ENCODE data around the gene AURKAIP1. TPM values are rescaled to one million over a fixed set of nuclear protein-coding genes. Genes with fewer than 3 reads are reported as not detected.

AURKAIP1 gene
- total RNA-seq, 4 donors from 2014 or later: 13.2 to 75.8 (median 31.1) TPM

GRCh38 chr1:1347026-1347595 lies 27.9 kb downstream of the AURKAIP1 start:
- Histone ChIP-seq H3K27me3 (no peaks in the 10 kb centered on the region), H3K4me1 (peaks cover 16 to 25% of the 10 kb centered on the region in 2 donors), H3K36me3 (no peaks in the 10 kb centered on the region), H3K4me3 (peak overlapping the region in 1 of 2 donors; percentile 85), H3K9me3 (no peaks in the 10 kb centered on the region), H3K27ac (peak overlapping the region in 1 of 2 donors; percentile 73)
- DNase-seq: no peak
- intact Hi-C loops (cut with DNase I; ENCODE audit: low total_unique reads): no loop called here
- TF ChIP-seq POLR2A (IDR thresholded peaks at IDR 0.05): no peak
- no peak for TF ChIP-seq CTCF (IDR thresholded peaks at IDR 0.05)

GRCh38 chr1:1346501-1346890 lies 28.5 kb downstream of the AURKAIP1 start:
- peak overlapping the region in 1 of 2 donors; percentile 4 for H3K27ac ChIP-seq

GRCh38 chr1:1345860-1346500 lies 29.0 kb downstream of the AURKAIP1 start:
- Histone ChIP-seq H3K9me3 (no peaks in the 10 kb centered on the region), H3K4me3 (no peak overlapping the region), H3K4me1 (peaks cover 16 to 25% of the 10 kb centered on the region in 2 donors), H3K27ac (peak overlapping the region in 1 of 2 donors; percentile 23), H3K27me3 (no peaks in the 10 kb centered on the region), H3K36me3 (no peaks in the 10 kb centered on the region)
- intact Hi-C loops (cut with DNase I; ENCODE audit: low total_unique reads): no loop called here
- DNase-seq: no peak
- TF ChIP-seq POLR2A (IDR thresholded peaks at IDR 0.05) (no peak), CTCF (IDR thresholded peaks at IDR 0.05) (no peak)

More at GRCh38 chr1:1346501-1346890, 28.5 kb downstream of the AURKAIP1 start:
- TF ChIP-seq CTCF (IDR thresholded peaks at IDR 0.05): no peak
- no peak for TF ChIP-seq POLR2A (IDR thresholded peaks at IDR 0.05)
- Histone ChIP-seq H3K36me3 (no peaks in the 10 kb centered on the region), H3K4me1 (peaks cover 16 to 25% of the 10 kb centered on the region in 2 donors), H3K4me3 (no peak overlapping the region), H3K27me3 (no peaks in the 10 kb centered on the region), H3K9me3 (no peaks in the 10 kb centered on the region)
- no peak for DNase-seq
- intact Hi-C loops (cut with DNase I; ENCODE audit: low total_unique reads): no loop called here

GRCh38 chr1:1345384-1345783 lies 29.6 kb downstream of the AURKAIP1 start:
- Histone ChIP-seq H3K4me3 (no peak overlapping the region), H3K4me1 (peaks cover 16 to 25% of the 10 kb centered on the region in 2 donors), H3K27ac (peak overlapping the region in 1 of 2 donors; percentile 23), H3K9me3 (no peaks in the 10 kb centered on the region), H3K27me3 (no peaks in the 10 kb centered on the region), H3K36me3 (no peaks in the 10 kb centered on the region)
- no peak for DNase-seq
- intact Hi-C loops (cut with DNase I; ENCODE audit: low total_unique reads): no loop called here
- TF ChIP-seq CTCF (IDR thresholded peaks at IDR 0.05) (no peak), POLR2A (IDR thresholded peaks at IDR 0.05) (no peak)

GRCh38 chr1:1344655-1345361 lies 30.2 kb downstream of the AURKAIP1 start:
- intact Hi-C loops (cut with DNase I; ENCODE audit: low total_unique reads): no loop called here
- no peak for DNase-seq
- Histone ChIP-seq H3K27ac (peak overlapping the region in 1 of 2 donors; percentile 23), H3K9me3 (no peaks in the 10 kb centered on the region), H3K27me3 (no peaks in the 10 kb centered on the region), H3K36me3 (no peaks in the 10 kb centered on the region), H3K4me1 (peaks cover 16 to 25% of the 10 kb centered on the region in 2 donors), H3K4me3 (no peak overlapping the region)
- TF ChIP-seq POLR2A (IDR thresholded peaks at IDR 0.05) (no peak), CTCF (IDR thresholded peaks at IDR 0.05) (peak in 2 of 4 experiments; percentile 24 to 25)
